GM21447 (cell line): Measurements from ENCODE around the gene TMBIM1.
"Not testable (repeated sequence)": the region's sequence is repeated elsewhere in the genome, so short reads cannot be mapped to it uniquely, and the experiment has no call there.

Experiments
- ATAC-seq: cut with Tn5 transposase; IDR thresholded peaks from one replicate; pipeline ENCODE4 v1.9.1; 2021; ENCODE audit not compliant: unreplicated experiment

Gene TMBIM1

DNA sequence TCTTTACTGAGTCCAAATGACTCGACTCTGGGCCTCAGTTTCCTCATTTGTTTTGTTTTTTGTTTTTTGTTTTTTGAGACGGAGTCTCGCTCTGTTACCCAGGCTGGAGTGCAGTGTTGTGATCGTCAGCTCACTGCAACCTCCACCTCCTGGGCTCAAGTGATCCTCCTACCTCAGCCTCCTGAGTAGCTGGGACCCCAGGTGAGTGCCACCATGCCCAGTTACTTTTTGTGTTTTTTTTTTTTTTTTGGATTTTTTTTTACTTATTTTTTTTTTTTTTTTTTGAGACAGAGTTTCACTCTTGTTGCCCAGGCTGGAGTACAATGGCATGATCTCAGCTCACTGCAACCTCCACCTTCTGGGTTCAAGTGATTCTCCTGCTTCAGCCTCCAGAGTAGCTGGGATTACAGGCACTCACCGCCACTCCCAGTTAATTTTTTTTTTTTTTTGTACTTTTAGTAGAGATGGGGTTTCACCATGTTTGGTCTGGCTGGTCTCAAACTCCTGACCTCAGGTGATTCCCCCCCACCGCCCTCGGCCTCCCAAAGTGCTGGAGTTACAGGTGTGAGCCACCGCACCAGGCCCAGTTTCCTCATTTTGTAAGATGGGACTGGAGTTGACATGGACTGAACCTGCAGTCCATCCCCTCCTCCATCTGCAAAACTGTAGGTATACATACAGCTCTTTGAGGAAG is 18.9 kb downstream of the TMBIM1 start:
- not testable (repeated sequence) for ATAC-seq

DNA sequence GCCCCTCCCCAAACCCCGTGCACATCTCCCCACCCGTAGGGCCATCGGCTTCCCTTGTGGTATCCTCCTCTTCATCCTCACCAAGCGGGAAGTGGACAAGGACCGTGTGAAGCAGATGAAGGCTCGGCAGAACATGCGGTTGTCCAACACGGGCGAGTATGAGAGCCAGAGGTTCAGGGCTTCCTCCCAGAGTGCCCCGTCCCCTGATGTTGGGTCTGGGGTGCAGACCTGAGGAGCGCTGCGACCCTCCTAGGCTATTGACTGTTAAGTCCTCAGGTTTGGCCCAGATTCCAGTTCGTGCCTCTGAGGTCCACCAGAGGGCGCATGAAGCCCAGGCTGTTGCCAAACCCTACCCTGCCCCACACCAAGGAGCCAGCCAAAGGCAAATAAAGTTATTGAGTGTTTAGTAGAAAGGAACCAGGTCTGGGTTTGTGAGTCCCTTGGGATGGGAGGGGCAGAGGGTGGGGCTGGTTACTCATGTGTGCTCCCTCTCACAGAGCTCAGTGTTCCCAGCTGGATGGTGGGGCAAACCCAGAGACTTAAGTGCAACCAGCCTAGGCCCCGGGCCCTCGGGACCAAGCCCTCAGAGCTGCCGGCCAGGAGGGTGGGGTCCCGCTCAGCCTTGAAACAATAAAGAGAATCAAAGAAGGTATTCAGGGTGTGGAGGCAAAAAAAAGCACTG is 19.6 kb downstream of the TMBIM1 start:
- no peak for ATAC-seq

DNA sequence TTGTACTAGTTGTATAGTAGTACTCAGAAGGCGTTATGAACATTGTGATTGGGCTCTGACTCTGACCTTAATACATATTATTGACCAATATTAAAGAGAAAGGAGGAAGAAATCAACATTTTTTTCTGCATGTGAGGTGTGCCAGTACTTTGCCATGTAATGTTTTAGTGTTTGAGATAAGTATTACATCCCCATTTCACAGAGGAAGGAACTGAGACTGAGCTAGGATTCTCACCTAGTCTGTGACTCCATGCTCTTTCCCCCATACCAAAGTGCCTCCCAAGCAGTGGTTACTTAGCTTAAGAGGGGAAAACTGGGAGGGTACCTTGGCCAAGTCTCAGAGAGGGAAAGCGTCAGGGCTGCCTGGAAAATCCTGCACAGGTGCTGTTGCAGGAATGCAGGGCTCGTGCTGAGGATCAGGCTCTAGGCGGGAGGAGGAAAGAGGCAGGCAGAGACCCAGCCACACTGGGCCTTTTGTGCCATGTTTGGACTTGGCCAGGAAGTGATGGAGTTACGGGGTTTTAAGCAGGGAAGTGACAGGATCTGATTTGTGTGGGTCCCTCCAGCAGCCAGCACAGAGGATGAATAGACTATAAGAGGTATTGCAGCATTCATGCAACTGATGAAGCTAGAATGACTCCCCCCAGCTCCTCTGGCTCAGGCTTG is 20.3 kb downstream of the TMBIM1 start:
- no peak for ATAC-seq

DNA sequence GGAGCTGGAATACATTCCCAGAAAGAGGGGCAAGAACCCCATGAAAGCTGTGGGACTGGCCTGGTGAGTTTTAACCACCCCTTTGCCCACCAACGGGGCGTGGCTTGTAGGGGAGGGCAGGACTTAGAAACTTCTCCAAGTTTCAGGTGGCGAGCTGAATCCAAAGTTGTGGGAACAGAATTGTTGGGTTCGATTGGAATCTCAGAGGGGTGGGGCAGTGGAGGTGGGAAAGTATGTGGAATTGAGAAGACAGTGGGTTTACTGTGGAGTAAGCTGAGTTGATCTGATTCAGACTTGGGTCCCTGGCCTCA is 20.9 kb downstream of the TMBIM1 start:
- no peak for ATAC-seq

DNA sequence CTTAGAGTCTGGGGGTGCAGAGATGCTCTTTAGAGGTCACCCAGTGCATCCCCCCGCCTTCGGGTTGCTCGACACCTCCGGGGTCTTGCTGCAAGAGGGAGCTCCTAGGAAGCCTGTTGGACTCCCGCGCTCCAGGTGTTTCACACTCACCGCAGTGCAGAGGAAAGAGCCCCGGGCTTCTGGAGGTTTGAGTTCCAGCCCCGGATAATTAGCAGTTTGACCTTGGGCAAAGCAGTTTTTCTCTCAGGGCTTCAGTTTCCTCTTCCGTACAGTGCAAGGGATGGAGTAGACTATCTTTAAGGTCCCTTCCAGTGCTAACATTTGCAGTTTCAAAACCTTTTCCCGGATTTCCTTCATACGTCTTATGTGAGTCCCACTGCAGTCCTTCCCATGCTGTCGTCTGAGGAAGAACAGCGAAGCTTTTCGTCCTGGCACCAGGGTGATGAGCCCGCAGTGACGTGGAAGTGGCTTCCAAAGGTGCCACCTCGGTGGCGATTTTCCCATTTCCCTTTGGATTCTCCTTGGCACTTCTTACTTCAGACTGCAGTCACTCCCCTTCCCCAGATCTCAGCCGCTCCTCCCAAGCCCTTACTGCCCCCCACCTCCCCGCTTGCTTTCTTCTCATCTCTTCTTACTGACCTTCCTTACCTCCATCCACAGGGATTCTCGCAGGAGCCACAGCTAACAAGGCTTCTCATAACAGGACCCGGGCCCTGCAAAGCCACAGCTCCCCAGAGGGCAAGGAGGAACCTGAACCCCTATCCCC is 21.4 kb downstream of the TMBIM1 start:
- no peak for ATAC-seq

GRCh38 chr2:218269900-218270720 is 22.2 kb downstream of the TMBIM1 start, which contains the start of the genes AAMP and PNKD:
TSS of gene AAMP (minus strand) at chr2:218270137. CDS start at chr2:218270086, 51 bp downstream.
TSS of gene PNKD (plus strand) at chr2:218270519. CDS start at chr2:218270536, 17 bp downstream.
- peak; percentile 89 for ATAC-seq

DNA sequence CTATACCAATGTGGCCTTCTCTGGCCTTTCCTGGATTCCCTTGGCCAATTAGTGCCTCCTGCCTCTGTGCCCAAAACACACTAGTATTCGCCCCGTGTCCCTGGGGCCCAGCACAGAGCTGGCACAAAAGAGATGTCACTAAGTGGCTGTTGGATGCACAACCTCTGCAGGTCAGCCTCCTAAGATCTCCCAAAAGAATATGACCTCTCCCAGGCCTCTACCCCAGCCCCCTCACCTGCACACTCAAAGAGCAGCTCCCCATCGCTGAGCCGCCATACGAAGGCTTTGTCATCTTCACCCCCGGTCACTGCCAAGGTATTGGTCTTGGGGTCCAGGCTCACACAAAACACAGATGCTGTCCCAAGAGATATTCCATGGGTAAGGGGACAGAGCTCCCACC is 25.0 kb downstream of the TMBIM1 start:
- no peak for ATAC-seq

DNA sequence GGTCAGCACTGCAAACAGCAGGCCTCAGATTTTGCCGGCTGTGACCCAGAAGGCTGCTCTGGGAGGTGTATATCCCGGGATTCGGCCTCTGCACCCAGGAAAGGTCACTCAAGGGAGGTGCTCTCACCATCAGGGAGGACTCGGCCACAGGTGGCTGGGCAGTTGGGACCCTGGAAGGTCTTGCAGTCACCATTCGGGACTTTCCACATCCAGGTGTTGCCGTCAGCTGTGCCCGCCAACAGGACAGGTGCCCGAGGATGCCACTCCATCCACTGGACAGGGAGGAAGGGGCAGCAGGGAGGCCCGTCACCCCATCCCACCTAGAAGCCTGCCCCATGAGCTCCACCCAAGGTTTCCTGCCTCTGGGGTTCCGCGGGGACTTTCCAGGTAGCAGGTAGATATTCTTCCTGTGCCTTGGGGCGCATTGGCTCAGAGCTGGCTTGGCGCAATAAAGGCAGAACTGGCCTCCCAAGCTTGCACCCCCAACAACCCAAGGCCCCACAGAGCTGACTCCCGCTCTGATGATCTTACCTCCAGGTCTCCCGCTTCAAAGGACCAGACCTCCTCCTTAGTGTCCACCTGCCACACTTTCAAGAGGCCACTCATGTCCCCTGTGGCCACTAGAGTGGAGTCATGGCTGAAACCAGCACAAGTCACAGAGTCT is 25.9 kb downstream of the TMBIM1 start:
- no peak for ATAC-seq

DNA sequence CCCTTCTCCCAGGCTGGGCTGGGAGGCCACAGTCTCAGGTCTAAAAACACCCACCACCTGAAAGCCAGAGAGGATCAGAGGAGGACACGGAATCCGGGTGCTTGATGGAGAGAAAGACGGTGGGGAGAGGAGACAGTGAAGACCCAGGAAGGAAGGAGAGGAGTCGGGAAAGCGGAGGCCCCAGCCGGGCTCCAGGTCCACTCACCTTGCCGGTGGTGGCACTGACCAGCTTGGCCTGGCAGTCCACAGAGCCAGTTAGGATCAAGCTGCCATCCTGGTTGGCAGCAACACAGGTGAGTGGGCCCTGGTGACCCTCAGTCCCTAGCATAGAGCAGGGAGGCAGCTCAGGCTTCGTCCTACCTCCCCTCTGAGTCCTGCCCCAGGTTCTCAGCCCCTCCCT is 26.7 kb downstream of the TMBIM1 start:
- no peak for ATAC-seq

- no peak for ATAC-seq
These were observed 27.3 kb downstream of the TMBIM1 start for GRCh38 chr2:218264773-218265561.

DNA sequence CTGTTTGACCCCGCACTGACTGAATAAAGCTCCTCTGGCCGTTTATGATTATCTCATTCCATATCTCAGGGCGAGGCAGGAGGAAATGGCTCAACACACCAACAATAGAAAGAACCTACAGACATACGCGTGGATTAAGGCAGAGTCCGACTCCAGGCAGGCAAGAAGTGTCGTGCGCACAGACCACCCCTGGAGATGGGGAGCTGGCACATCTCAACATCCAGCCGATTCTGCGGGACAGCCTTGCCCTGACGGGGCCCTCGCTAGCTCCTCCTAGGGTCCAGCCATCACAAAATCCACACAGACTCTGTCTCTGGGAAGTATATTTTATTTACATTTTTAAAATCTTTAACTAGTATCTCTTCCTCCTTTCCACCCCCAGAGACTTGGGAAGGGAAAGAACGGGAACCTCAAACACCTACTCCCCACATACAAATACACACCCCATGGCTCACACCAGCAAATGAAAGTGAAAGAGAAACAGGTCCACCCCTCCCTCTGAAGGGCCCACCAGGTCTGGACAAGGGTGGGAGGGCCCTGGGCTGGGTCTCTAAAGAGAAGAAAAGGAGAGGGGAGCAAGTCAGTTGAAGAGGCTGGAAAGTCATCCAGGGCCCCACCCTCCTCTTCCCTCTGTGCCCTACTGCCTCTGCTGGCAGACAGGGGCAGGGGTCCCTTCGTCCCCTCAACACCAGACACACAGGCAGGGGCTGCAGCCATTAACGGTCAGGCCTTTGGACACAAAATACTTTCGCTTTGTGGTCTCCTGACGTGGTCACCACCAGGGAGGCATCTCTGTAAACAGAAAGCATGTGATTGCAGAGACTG is 28.3 kb downstream of the TMBIM1 start:
- no peak for ATAC-seq

GRCh38 chr2:218262631-218263586 is 29.4 kb downstream of the TMBIM1 start:
- no peak for ATAC-seq

DNA sequence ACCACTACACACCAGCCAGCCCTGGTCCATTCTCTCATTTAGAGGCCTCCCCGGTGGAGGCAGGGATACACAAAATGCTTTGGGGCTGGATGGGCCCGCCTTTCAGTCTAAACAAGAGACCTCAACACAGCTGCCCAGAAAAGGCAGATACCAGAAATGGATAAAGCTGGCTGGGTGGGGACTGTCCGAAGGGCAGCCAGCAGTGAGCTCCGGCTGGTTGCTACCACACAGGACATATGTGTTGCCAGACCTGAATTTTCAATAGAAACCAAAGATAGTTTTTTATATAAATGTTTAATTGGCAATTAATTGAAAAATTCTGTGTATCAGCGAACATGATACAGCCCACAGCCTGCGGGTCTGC is 30.1 kb downstream of the TMBIM1 start:
- ATAC-seq = no peak

GRCh38 chr2:218261423-218262236 is 30.7 kb downstream of the TMBIM1 start:
- no peak for ATAC-seq

DNA sequence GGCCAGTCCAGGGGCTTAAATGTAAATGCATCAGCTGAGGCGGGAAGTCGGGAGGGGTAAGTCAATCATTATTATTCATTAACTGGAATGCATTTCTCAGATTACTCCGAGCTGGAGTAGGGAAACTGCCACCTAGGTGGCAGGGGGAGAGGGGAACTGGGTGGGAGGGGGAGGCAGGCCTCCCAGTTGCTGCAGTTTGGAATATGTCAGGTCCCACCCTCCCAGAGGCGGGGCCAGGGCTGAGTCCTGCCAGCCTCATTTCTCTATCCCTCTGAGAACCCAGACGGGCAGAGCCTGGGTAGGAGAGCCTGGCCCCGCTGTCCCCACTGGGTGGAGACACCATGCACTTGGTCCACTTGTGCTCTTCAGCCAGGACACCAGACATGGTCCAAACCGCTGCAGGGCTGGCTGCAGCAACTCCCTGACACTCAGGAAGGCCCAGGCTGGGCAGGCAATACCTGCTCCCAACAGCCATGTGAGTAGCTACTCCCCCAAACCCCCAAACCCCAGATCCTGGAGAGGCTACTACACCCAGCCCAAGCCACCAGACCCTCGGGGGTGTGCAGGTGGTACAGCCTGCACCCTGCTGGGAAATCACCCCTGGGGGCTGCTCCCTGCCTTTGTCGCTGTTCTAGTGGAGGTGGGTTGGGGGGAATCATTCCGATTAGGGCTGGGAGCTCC is 31.4 kb downstream of the TMBIM1 start, which contains the start of gene GPBAR1:
Gene GPBAR1, plus strand, starts transcription at position 274 of the 681 bp plus-strand sequence. CDS start 1,710 bp downstream, outside the sequence.
- ATAC-seq = no peak

DNA sequence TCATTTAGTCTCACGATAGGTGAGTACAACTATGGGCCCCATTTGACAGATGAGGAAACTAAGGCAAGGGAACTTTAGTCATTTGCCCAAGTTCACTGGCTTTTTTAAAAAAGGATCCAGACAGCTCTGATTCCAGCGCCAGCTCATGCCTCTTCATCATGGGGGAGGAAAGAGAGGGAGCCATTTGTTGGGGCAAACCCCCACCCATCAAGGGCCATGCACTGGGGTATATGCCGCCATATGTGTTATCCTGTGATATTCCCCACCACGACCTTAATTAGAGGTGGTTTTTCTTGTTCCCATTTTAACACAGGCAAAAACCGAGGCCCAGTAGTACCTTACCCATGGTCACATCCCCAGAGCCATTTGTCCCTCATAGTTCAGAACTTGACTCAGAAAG is 32.1 kb downstream of the TMBIM1 start:
- no peak for ATAC-seq
